Measurements from ENCODE around the gene CRTC2. TPM values are rescaled to one million over a fixed set of nuclear protein-coding genes. Genes with fewer than 3 reads are reported as not detected.

Gene CRTC2
- total and polyA plus RNA-seq, 5 donors from 2014 or later = 13.6 to 145 (median 27.1) TPM

GRCh38 chr1:153991151-153991630, 32.8 kb upstream of the CRTC2 start:
- peak overlapping the region; percentile 99 to 100 (median 100) for H3K27ac Mint-ChIP-seq
- DNase-seq = no peak

GRCh38 chr1:153990468-153991150, 32.2 kb upstream of the CRTC2 start, which contains the start of gene RPS27:
Gene RPS27, plus strand, starts transcription at chr1:153990762. Its CDS starts 35 bp downstream, at chr1:153990797.
- peak; percentile 86 to 91 for ATAC-seq (ENCODE audit: low read depth in 2 of 2)
- peak within 1 kb of the TSS; percentile 100 for H3K4me3 ChIP-seq (ENCODE audit: low read depth, low read length)
- DNase-seq = peak; percentile 85 to 97 (median 95)
- no peaks in the 10 kb centered on the region for H3K9me3 ChIP-seq (ENCODE audit: control insufficient read depth in 2 of 2, low read length in 2 of 2)
- Mint-ChIP-seq H3K9me3 (peaks cover 0 to 2% (median 0%) of the 10 kb centered on the region in 7 donors), H3K27ac (peak within 1 kb of the TSS; percentile 99 to 100 (median 100)), H3K36me3 (peaks cover 20% of the 10 kb centered on the region), H3K4me1 (peaks cover 21 to 60% (median 32%) of the 10 kb centered on the region in 4 donors), H3K4me3 (peak within 1 kb of the TSS; percentile 88 to 98 (median 96)), H3K27me3 (peaks cover 9% of the 10 kb centered on the region)
- H3K4me1 ChIP-seq (ENCODE audit: control insufficient read depth, insufficient read depth, low read length, poor library complexity, severe bottlenecking) = peaks cover 40% of the 10 kb centered on the region
- H3K36me3 ChIP-seq (ENCODE audit: control insufficient read depth, insufficient read depth, low read length) = peaks cover 31% of the 10 kb centered on the region
- H3K27me3 ChIP-seq (ENCODE audit: control insufficient read depth, insufficient read depth, low read length) = no peaks in the 10 kb centered on the region
- peak within 1 kb of the TSS; percentile 95 for H3K27ac ChIP-seq (ENCODE audit: insufficient read depth, low read length, poor library complexity, severe bottlenecking)

More at GRCh38 chr1:153991151-153991630, 32.8 kb upstream of the CRTC2 start:
- H3K4me3 ChIP-seq (ENCODE audit: low read depth, low read length) = peak overlapping the region; percentile 100
- H3K36me3 Mint-ChIP-seq = peaks cover 22% of the 10 kb centered on the region
- H3K27ac ChIP-seq (ENCODE audit: insufficient read depth, low read length, poor library complexity, severe bottlenecking) = peak overlapping the region; percentile 95
- H3K9me3 Mint-ChIP-seq = peaks cover 0 to 2% (median 0%) of the 10 kb centered on the region in 7 donors
- H3K9me3 ChIP-seq (ENCODE audit: control insufficient read depth in 2 of 2, low read length in 2 of 2) = no peaks in the 10 kb centered on the region
- H3K27me3 Mint-ChIP-seq = peaks cover 9% of the 10 kb centered on the region
- H3K4me1 ChIP-seq (ENCODE audit: control insufficient read depth, insufficient read depth, low read length, poor library complexity, severe bottlenecking) = peaks cover 40% of the 10 kb centered on the region
- H3K4me3 Mint-ChIP-seq = peak overlapping the region; percentile 88 to 98 (median 96)
- peaks cover 33% of the 10 kb centered on the region for H3K36me3 ChIP-seq (ENCODE audit: control insufficient read depth, insufficient read depth, low read length)
- H3K27me3 ChIP-seq (ENCODE audit: control insufficient read depth, insufficient read depth, low read length) = no peaks in the 10 kb centered on the region
- peaks cover 21 to 57% (median 33%) of the 10 kb centered on the region in 4 donors for H3K4me1 Mint-ChIP-seq
- no peak for ATAC-seq (ENCODE audit: low read depth in 2 of 2)

DNA sequence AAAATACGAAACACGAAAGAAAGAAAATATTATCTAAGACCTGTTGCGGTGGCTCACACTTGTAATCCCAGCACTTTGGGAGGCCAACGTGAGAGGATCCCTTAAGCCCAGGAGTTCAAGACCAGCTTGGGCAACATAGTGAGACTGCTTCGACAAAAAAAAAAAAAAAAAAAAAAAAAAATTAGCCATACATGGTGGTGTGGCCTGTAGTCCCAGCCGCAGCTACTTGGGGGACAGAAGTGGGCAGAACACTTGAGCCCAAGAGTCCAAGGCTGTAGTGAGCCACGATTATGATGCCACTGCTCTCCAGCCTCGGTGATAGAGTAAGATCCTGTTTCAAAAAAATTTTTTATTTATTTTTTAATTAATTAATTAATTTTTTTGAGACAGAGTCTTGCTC, 29.2 kb upstream of the CRTC2 start:
- no peaks in the 10 kb centered on the region for H3K27me3 ChIP-seq (ENCODE audit: control insufficient read depth, insufficient read depth, low read length)
- Mint-ChIP-seq H3K4me1 (peaks cover 16 to 38% (median 24%) of the 10 kb centered on the region in 4 donors), H3K27me3 (peaks cover 9% of the 10 kb centered on the region), H3K9me3 (peaks cover 0 to 2% (median 0%) of the 10 kb centered on the region in 7 donors), H3K4me3 (no peak overlapping the region), H3K36me3 (peaks cover 13% of the 10 kb centered on the region), H3K27ac (no peak overlapping the region)
- DNase-seq (no peak), ATAC-seq (ENCODE audit: low read depth in 2 of 2) (no peak)
- H3K4me1 ChIP-seq (ENCODE audit: control insufficient read depth, insufficient read depth, low read length, poor library complexity, severe bottlenecking) = peaks cover 27% of the 10 kb centered on the region
- peak overlapping the region; percentile 65 for H3K27ac ChIP-seq (ENCODE audit: insufficient read depth, low read length, poor library complexity, severe bottlenecking)
- no peaks in the 10 kb centered on the region for H3K9me3 ChIP-seq (ENCODE audit: control insufficient read depth in 2 of 2, low read length in 2 of 2)
- peaks cover 10% of the 10 kb centered on the region for H3K36me3 ChIP-seq (ENCODE audit: control insufficient read depth, insufficient read depth, low read length)
- H3K4me3 ChIP-seq (ENCODE audit: low read depth, low read length) = no peak overlapping the region

DNA sequence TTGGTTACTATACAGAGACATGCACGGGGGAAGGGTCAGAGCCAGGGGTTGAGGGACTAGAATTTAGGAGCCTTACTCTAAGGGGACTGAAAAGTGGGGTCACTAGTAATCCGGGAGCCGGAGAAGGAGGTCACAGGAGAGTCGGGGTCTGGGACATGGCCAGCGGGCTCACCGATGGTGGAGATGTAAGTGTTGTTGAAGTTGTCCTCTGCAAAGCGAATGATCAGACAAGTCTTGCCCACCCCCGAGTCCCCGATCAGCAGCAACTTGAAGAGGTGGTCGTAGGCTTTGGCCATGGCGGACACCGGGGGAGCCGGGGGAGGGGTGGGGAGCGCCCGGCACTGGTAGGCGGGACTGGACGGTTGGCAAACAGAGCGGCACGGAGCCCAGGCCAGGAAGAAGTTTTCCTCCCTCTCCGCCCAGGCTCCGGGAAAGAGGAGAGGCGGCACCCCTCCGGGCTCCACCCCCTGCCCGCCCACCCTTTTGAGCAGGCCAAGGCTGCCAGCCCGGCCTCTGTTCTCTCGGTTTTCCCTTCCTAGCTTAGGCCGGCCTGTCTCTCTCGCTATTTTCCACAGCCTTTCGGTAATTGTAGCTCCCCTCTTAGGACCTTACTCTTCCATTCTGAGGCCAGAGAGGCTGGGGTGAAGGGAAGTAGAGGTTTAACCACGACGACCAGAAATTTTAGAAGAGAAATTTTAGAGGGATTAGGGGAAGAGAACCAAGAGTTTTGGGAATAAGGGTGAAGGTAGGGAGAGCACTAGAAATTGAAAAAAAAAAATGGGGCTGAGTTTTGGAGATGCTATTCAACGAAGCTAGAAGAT, 27.7 kb upstream of the CRTC2 start, which contains the start of gene RAB13:
RAB13 (minus strand) TSS at position 399 of the 821 bp plus-strand sequence; CDS start at position 296, 103 bp downstream.
- Mint-ChIP-seq H3K4me3 (peak within 1 kb of the TSS; percentile 69 to 85 (median 70)), H3K27ac (peak within 1 kb of the TSS; percentile 58 to 90 (median 83)), H3K9me3 (peaks cover 0 to 2% (median 0%) of the 10 kb centered on the region in 7 donors), H3K36me3 (peaks cover 2% of the 10 kb centered on the region), H3K27me3 (peaks cover 9% of the 10 kb centered on the region), H3K4me1 (peaks cover 9 to 25% (median 14%) of the 10 kb centered on the region in 4 donors)
- no peak for DNase-seq
- no peak for ATAC-seq (ENCODE audit: low read depth in 2 of 2)
- H3K27ac ChIP-seq (ENCODE audit: insufficient read depth, low read length, poor library complexity, severe bottlenecking) = peak within 1 kb of the TSS; percentile 65
- peak within 1 kb of the TSS; percentile 50 for H3K4me3 ChIP-seq (ENCODE audit: low read depth, low read length)
- peaks cover 12% of the 10 kb centered on the region for H3K4me1 ChIP-seq (ENCODE audit: control insufficient read depth, insufficient read depth, low read length, poor library complexity, severe bottlenecking)
- no peaks in the 10 kb centered on the region for H3K27me3 ChIP-seq (ENCODE audit: control insufficient read depth, insufficient read depth, low read length)
- peaks cover 1% of the 10 kb centered on the region for H3K36me3 ChIP-seq (ENCODE audit: control insufficient read depth, insufficient read depth, low read length)
- no peaks in the 10 kb centered on the region for H3K9me3 ChIP-seq (ENCODE audit: control insufficient read depth in 2 of 2, low read length in 2 of 2)

DNA sequence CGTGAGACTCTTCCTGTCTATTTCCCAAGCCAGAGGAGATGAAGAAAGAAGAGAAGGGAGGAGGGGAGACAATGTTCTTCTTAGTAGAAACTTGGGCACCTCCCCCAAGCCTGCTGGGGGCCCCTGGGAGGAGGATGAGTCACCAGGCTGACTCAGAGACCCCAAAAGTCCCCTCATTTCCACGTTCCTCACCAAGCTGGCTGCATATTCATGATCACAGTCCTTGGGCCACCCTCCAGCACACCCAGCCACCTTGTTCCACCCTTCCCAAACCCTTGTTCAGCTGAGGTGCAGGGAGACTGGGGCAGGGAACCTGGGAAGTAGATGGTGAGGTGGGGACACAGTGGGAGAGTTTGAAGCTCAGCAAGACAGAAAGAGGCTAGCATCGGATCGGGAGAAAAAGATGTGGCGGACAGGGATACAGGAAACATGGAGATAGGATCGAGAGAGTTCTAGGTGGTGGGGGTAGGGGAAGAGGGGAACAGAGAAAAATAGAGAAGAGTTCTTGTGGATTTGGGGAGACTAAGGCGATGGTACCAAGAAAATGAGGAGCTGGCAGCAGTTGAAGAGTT, 27.0 kb upstream of the CRTC2 start:
- no peak for ATAC-seq (ENCODE audit: low read depth in 2 of 2)

DNA sequence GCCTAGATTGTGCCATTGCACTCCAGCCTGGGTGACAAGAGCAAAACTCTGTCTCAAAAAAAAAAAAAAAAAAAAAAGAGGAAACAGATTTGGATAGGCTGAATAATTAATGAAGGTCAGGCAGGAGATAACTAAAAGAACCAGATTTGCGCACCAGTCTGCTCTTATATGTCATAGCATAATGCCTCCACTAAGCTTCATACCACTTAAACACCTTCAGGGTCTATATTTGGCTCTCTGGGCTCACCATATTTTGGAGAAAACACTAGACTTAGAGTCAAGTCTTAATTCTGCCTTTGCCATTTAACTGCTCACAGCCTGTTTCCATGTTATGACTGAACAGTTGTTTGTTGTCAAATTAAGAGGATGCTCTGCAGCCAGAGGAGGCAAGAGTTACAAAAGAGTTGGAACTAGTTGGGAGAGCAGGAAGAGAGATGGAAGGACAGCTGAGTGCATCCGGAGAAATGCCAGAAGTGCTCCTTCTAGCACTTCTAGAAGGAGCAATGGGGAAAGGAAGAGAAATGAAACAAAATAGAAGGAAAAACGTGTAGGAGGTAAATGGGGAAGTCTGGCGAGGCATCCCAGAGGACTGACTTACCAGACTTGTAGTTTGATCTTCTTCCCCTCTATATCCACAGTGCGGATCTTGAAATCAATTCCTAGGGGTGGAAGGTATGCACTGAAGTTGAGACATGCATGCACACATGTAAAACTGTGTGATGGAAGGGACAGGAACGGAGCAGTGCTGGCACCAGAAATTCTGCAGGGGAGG, 25.9 kb upstream of the CRTC2 start:
- peak overlapping the region in 2 of 4 donors; percentile 1 to 61 for H3K4me3 Mint-ChIP-seq
- no peaks in the 10 kb centered on the region for H3K27me3 ChIP-seq (ENCODE audit: control insufficient read depth, insufficient read depth, low read length)

More for the DNA sequence above, 27.0 kb upstream of the CRTC2 start:
- peak overlapping the region in 1 of 3 donors; percentile 68 for H3K27ac Mint-ChIP-seq
- H3K36me3 Mint-ChIP-seq = no peaks in the 10 kb centered on the region
- Histone ChIP-seq H3K36me3 (ENCODE audit: control insufficient read depth, insufficient read depth, low read length) (no peaks in the 10 kb centered on the region), H3K9me3 (ENCODE audit: control insufficient read depth in 2 of 2, low read length in 2 of 2) (no peaks in the 10 kb centered on the region), H3K4me3 (ENCODE audit: low read depth, low read length) (no peak overlapping the region), H3K27me3 (ENCODE audit: control insufficient read depth, insufficient read depth, low read length) (no peaks in the 10 kb centered on the region), H3K4me1 (ENCODE audit: control insufficient read depth, insufficient read depth, low read length, poor library complexity, severe bottlenecking) (peaks cover 11% of the 10 kb centered on the region), H3K27ac (ENCODE audit: insufficient read depth, low read length, poor library complexity, severe bottlenecking) (no peak overlapping the region)
- DNase-seq = no peak
- H3K9me3 Mint-ChIP-seq = peaks cover 0 to 2% (median 0%) of the 10 kb centered on the region in 7 donors
- peaks cover 6 to 20% (median 11%) of the 10 kb centered on the region in 4 donors for H3K4me1 Mint-ChIP-seq
- peaks cover 7% of the 10 kb centered on the region for H3K27me3 Mint-ChIP-seq
- peak overlapping the region in 2 of 4 donors; percentile 61 to 70 for H3K4me3 Mint-ChIP-seq

More for the DNA sequence above, 25.9 kb upstream of the CRTC2 start:
- Histone ChIP-seq H3K4me3 (ENCODE audit: low read depth, low read length) (no peak overlapping the region), H3K9me3 (ENCODE audit: control insufficient read depth in 2 of 2, low read length in 2 of 2) (no peaks in the 10 kb centered on the region), H3K27ac (ENCODE audit: insufficient read depth, low read length, poor library complexity, severe bottlenecking) (no peak overlapping the region), H3K36me3 (ENCODE audit: control insufficient read depth, insufficient read depth, low read length) (no peaks in the 10 kb centered on the region), H3K4me1 (ENCODE audit: control insufficient read depth, insufficient read depth, low read length, poor library complexity, severe bottlenecking) (peaks cover 8% of the 10 kb centered on the region)
- peak overlapping the region in 1 of 3 donors; percentile 92 for H3K27ac Mint-ChIP-seq
- H3K9me3 Mint-ChIP-seq = peaks cover 0 to 2% (median 0%) of the 10 kb centered on the region in 7 donors
- peaks cover 4 to 14% (median 6%) of the 10 kb centered on the region in 4 donors for H3K4me1 Mint-ChIP-seq
- no peaks in the 10 kb centered on the region for H3K36me3 Mint-ChIP-seq
- ATAC-seq (ENCODE audit: low read depth in 2 of 2) = no peak
- no peak for DNase-seq
- H3K27me3 Mint-ChIP-seq = peaks cover 5% of the 10 kb centered on the region
